SU-DHL-6 (cell line): Measurements from ENCODE around the gene TMEM184C.

Experiments
- H2AFZ ChIP-seq: fragments of 200-600 bp; sonication (generic); 2 replicates; pipeline ENCODE4 v1.6.1; 2014; ENCODE audit warnings: low read depth, mild to moderate bottlenecking, moderate library complexity, mixed read lengths, antibody characterized with exemption, low read length; ENCODE audit not compliant: severe bottlenecking
- H3F3A ChIP-seq: fragments of 200-600 bp; shearing (Covaris generic); 2 replicates; pipeline ENCODE4 v1.6.0; 2016; ENCODE audit warnings: antibody characterized with exemption, mild to moderate bottlenecking; ENCODE audit not compliant: insufficient read depth
- H3K27ac ChIP-seq: fragments of 200-600 bp; sonication (generic); 2 replicates; pipeline ENCODE4 v1.5.1; 2016; ENCODE audit warnings: low read depth, mild to moderate bottlenecking, low read length, moderate library complexity, mixed read lengths
- H3K27me3 ChIP-seq: fragments of 200-600 bp; sonication (generic), shearing (Covaris generic); 2 replicates; pipeline ENCODE4 v1.6.0; 2014; ENCODE audit warnings: mild to moderate bottlenecking, low read length
- H3K36me3 ChIP-seq: fragments of 200-600 bp; sonication (generic); 2 replicates; pipeline ENCODE4 v1.6.1; 2014; ENCODE audit warnings: mild to moderate bottlenecking, low read length, mixed read lengths
- H3K4me2 ChIP-seq: fragments of 300-600, 200-600 bp; shearing (Covaris generic), sonication (generic); 2 replicates; pipeline ENCODE4 v1.6.0; 2014; ENCODE audit warnings: low read length, low read depth, mild to moderate bottlenecking; ENCODE audit not compliant: poor library complexity, severe bottlenecking
- H3K4me3 ChIP-seq: fragments of 200-600 bp; sonication (generic); 2 replicates; pipeline ENCODE4 v1.5.1; 2014; ENCODE audit warnings: antibody characterized with exemption, low read length, mild to moderate bottlenecking, mixed read lengths; ENCODE audit not compliant: insufficient read depth, poor library complexity, severe bottlenecking
- H3K79me2 ChIP-seq: fragments of 200-600 bp; sonication (generic); 2 replicates; pipeline ENCODE4 v1.6.1; 2014; ENCODE audit warnings: mild to moderate bottlenecking, low read length, moderate library complexity; ENCODE audit not compliant: insufficient read depth
- H3K9ac ChIP-seq: fragments of 200-600 bp; sonication (generic); 2 replicates; pipeline ENCODE4 v1.7.0; 2014; ENCODE audit warnings: mild to moderate bottlenecking, low read length
- H3K9me2 ChIP-seq: fragments of 200-600 bp; sonication (generic); replicated peaks from 2 replicates; pipeline ENCODE4 v1.6.1; 2014; ENCODE audit warnings: low read length; ENCODE audit not compliant: insufficient read depth
- H3K9me3 ChIP-seq: fragments of 200-600 bp; sonication (generic); 2 replicates; pipeline ENCODE4 v1.6.1; 2014; ENCODE audit warnings: low read length, mixed read lengths; ENCODE audit not compliant: insufficient read depth
- H4K20me1 ChIP-seq: fragments of 200-600 bp; sonication (generic); 2 replicates; pipeline ENCODE4 v1.6.1; 2014; ENCODE audit warnings: low read depth, mild to moderate bottlenecking, antibody characterized with exemption, low read length, moderate library complexity, mixed read lengths
- CTCF ChIP-seq: fragments of 200-600 bp; sonication (generic); IDR thresholded peaks from one replicate; pipeline ENCODE4 v1.5.1; 2017; ENCODE audit warnings: antibody characterized with exemption, mild to moderate bottlenecking, low read length, moderate library complexity; ENCODE audit not compliant: insufficient read depth, poor library complexity, severe bottlenecking
- EZH2phosphoT487 ChIP-seq: fragments of 200-600 bp; sonication (generic), shearing (Covaris generic); conservative IDR thresholded peaks from 2 replicates; pipeline ENCODE4 v1.6.1; 2018; ENCODE audit warnings: mild to moderate bottlenecking, antibody characterized with exemption, low read length, moderate library complexity, mixed read lengths

TMEM184C gene

GRCh38 chr4:147717878-147718277, 100.7 kb downstream of the TMEM184C start:
- H4K20me1 ChIP-seq: no peaks in the 10 kb centered on the region
- H3K27me3 ChIP-seq: no peaks in the 10 kb centered on the region
- no peaks in the 10 kb centered on the region for H3K9me3 ChIP-seq
- H3K9ac ChIP-seq: no peak overlapping the region
- H3K79me2 ChIP-seq: no peaks in the 10 kb centered on the region
- no peaks in the 10 kb centered on the region for H3K36me3 ChIP-seq
- H3K27ac ChIP-seq: no peak overlapping the region
- H3K4me2 ChIP-seq: no peak overlapping the region
- no peak overlapping the region for H2AFZ ChIP-seq
- H3F3A ChIP-seq: no peaks in the 10 kb centered on the region
- no peaks in the 10 kb centered on the region for H3K9me2 ChIP-seq
- no peak for TF ChIP-seq EZH2phosphoT487
- TF ChIP-seq CTCF: no peak
- H3K4me3 ChIP-seq: no peak overlapping the region
